HL-60 (cell line): ENCODE data around the gene UCP2.

Experiments
- CTCF ChIP-seq: IDR thresholded peaks from one replicate; pipeline ENCODE4 v1.5.1; 2011; ENCODE audit warnings: low read length, control low read depth, inconsistent platforms; ENCODE audit not compliant: insufficient read depth
- GABPA ChIP-seq: IDR thresholded peaks from 2 replicates; pipeline ENCODE4 v1.6.1; 2012; ENCODE audit warnings: low read depth
- POLR2AphosphoS5 ChIP-seq: IDR thresholded peaks from 2 replicates; pipeline ENCODE4 v1.6.1; 2012; ENCODE audit warnings: low read depth
- SPI1 ChIP-seq: IDR thresholded peaks from 2 replicates; pipeline ENCODE4 v1.6.1; 2012; ENCODE audit warnings: low read depth, mild to moderate bottlenecking, borderline replicate concordance

- TF ChIP-seq CTCF (no peak), GABPA (no peak), SPI1 (no peak), POLR2AphosphoS5 (no peak)
Observed at GRCh38 chr11:74024261-74025029, 41.8 kb upstream of the UCP2 start.
